GM23338 (cell line): ENCODE data around the gene LENEP. TPM values are rescaled to one million over a fixed set of nuclear protein-coding genes. Genes with fewer than 3 reads are reported as not detected.

Experiments
- ATAC-seq: fragments of 200-7000 bp; cut with Tn5 transposase; 3 replicates; pipeline ENCODE4 v1.9.1; 2020
- DNase-seq: peaks from one replicate; pipeline ENCODE4 v3.0.0-alpha.2; 2015; ENCODE audit warnings: low spot score
- H2AFZ ChIP-seq: fragments of 200-600 bp; sonication (generic); 2 replicates; pipeline ENCODE4 v1.8.0; 2016; ENCODE audit warnings: antibody characterized with exemption, mild to moderate bottlenecking, moderate library complexity
- H3F3A ChIP-seq: fragments of 200-600 bp; sonication (generic); replicated peaks from 2 replicates; pipeline ENCODE4 v1.8.0; 2017; ENCODE audit warnings: antibody characterized with exemption, mixed run types, low read depth
- H3K27ac ChIP-seq: fragments of 200-600 bp; sonication (generic); 2 replicates; pipeline ENCODE4 v1.6.1; 2016; ENCODE audit warnings: low read depth
- H3K27me3 ChIP-seq: fragments of 200-600 bp; sonication (generic); 2 replicates; pipeline ENCODE4 v1.8.0; 2016; ENCODE audit warnings: mild to moderate bottlenecking, mixed run types, moderate library complexity; ENCODE audit not compliant: insufficient read depth
- H3K36me3 ChIP-seq: fragments of 200-600 bp; sonication (generic); 2 replicates; pipeline ENCODE4 v1.8.0; 2016; ENCODE audit warnings: mild to moderate bottlenecking; ENCODE audit not compliant: insufficient read depth
- H3K4me1 ChIP-seq: fragments of 200-600 bp; sonication (generic); 2 replicates; pipeline ENCODE4 v1.8.0; 2016; ENCODE audit warnings: mild to moderate bottlenecking, moderate library complexity; ENCODE audit not compliant: insufficient read depth
- H3K4me2 ChIP-seq: fragments of 200-600 bp; sonication (generic); 2 replicates; pipeline ENCODE4 v1.7.1; 2017; ENCODE audit warnings: mixed run types
- H3K4me3 ChIP-seq: fragments of 200-600 bp; sonication (generic); 2 replicates; pipeline ENCODE4 v1.6.1; 2016; ENCODE audit warnings: mixed run types
- H3K79me2 ChIP-seq: fragments of 200-600 bp; sonication (generic); replicated peaks from 2 replicates; pipeline ENCODE4 v1.8.0; 2017; ENCODE audit warnings: mild to moderate bottlenecking; ENCODE audit not compliant: insufficient read depth
- H3K9me2 ChIP-seq: fragments of 200-600 bp; sonication (generic); 2 replicates; pipeline ENCODE4 v1.8.0; 2017; ENCODE audit not compliant: insufficient read depth
- H4K20me1 ChIP-seq: fragments of 200-600 bp; sonication (generic); replicated peaks from 2 replicates; pipeline ENCODE4 v1.8.0; 2017; ENCODE audit warnings: mild to moderate bottlenecking; ENCODE audit not compliant: insufficient read depth
- H3K27ac Mint-ChIP-seq: 2 replicates; pipeline ENCODE4 v1.8.0; 2020; ENCODE audit warnings: inconsistent platforms, mild to moderate bottlenecking, moderate library complexity, mixed read lengths
- H3K27me3 Mint-ChIP-seq: 3 replicates; pipeline ENCODE4 v1.8.0; 2022; ENCODE audit warnings: low read depth, mild to moderate bottlenecking, moderate library complexity, mixed read lengths, inconsistent platforms; ENCODE audit not compliant: insufficient read depth, poor library complexity
- H3K36me3 Mint-ChIP-seq: 3 replicates; pipeline ENCODE4 v1.8.0; 2021; ENCODE audit warnings: low read depth, mild to moderate bottlenecking, inconsistent platforms, moderate library complexity, mixed read lengths
- H3K4me1 Mint-ChIP-seq: 3 replicates; pipeline ENCODE4 v1.8.0; 2020; ENCODE audit warnings: mild to moderate bottlenecking, inconsistent platforms, mixed read lengths
- H3K4me3 Mint-ChIP-seq: 3 replicates; pipeline ENCODE4 v1.8.0; 2021; ENCODE audit warnings: moderate library complexity, mild to moderate bottlenecking, inconsistent platforms, mixed read lengths
- H3K9me3 Mint-ChIP-seq: 3 replicates; pipeline ENCODE4 v1.8.0; 2020; ENCODE audit warnings: moderate library complexity, mild to moderate bottlenecking, inconsistent platforms, mixed read lengths
- CREB1 ChIP-seq: fragments of 250-450 bp; sonication (Bioruptor Pico); IDR thresholded peaks from 2 replicates; pipeline ENCODE4 v1.5.0; 2020; ENCODE audit warnings: low read depth, mild to moderate bottlenecking, moderate library complexity
- ETS1 ChIP-seq: IDR thresholded peaks from 2 replicates; pipeline ENCODE4 v1.6.1; 2016; ENCODE audit warnings: antibody characterized with exemption
- EZH2 ChIP-seq: fragments of 200-600 bp; sonication (generic); IDR thresholded peaks from one replicate; pipeline ENCODE4 v1.8.0; 2017; ENCODE audit warnings: antibody characterized with exemption, mild to moderate bottlenecking, low read depth; ENCODE audit not compliant: unreplicated experiment
- EZH2phosphoT487 ChIP-seq: fragments of 200-600 bp; sonication (generic); IDR thresholded peaks from one replicate; pipeline ENCODE4 v1.8.1; 2018; ENCODE audit warnings: antibody characterized with exemption; ENCODE audit not compliant: unreplicated experiment
- JUNB ChIP-seq: IDR thresholded peaks from one replicate; pipeline ENCODE4 v1.6.1; 2016; ENCODE audit warnings: antibody characterized with exemption; ENCODE audit not compliant: unreplicated experiment
- NANOG ChIP-seq: IDR thresholded peaks from 2 replicates; pipeline ENCODE4 v1.6.1; 2016; ENCODE audit warnings: antibody characterized with exemption, borderline replicate concordance
- POLR2AphosphoS5 ChIP-seq: IDR thresholded peaks from 2 replicates; pipeline ENCODE4 v1.6.1; 2016; ENCODE audit warnings: antibody characterized with exemption, low read depth
- REST ChIP-seq: IDR thresholded peaks from one replicate; pipeline ENCODE4 v1.6.1; 2018; ENCODE audit warnings: antibody characterized with exemption; ENCODE audit not compliant: unreplicated experiment
- STAT1 ChIP-seq: IDR thresholded peaks from one replicate; pipeline ENCODE4 v1.6.1; 2016; ENCODE audit warnings: antibody characterized with exemption; ENCODE audit not compliant: unreplicated experiment
- ZNF114 ChIP-seq: fragments of 250-450 bp; sonication (Bioruptor Pico); IDR thresholded peaks from 2 replicates; pipeline ENCODE4 v1.5.0; 2020; ENCODE audit warnings: mild to moderate bottlenecking, moderate library complexity
- polyA plus RNA-seq: library from polyadenylated mRNA; unstranded; fragments of >200 nt; fragmentation: Nextera tagmentation; extraction: Ambion mirVana; gene quantifications from 2 replicates; pipeline ENCODE4 v1.2.1, GENCODE V29; 2016
- total RNA-seq: library from RNA; depleted of rRNA; stranded (reverse); fragments of >200 nt; shearing (Covaris generic); gene quantifications from 2 replicates; pipeline ENCODE4 v1.2.3, GENCODE V29; 2014
- TF ChIP-seq, protein P1 (sequence below), 2 experiments: fragments of 200-600 bp in 1 of 2; sonication (generic) in 1 of 2; conservative IDR thresholded peaks; 2 replicates each; pipeline versions ENCODE4 v1.5.1 to v1.6.1; 2016 to 2017; ENCODE audit warnings: antibody characterized with exemption in 2 of 2, low read depth in 2 of 2, mild to moderate bottlenecking in 2 of 2, moderate library complexity in 1 of 2

Gene LENEP
- total and polyA plus RNA-seq, 2 experiments from 2014 or later: 1.6 TPM; not detected in 1

GRCh38 chr1:155017041-155017945 lies 23.9 kb downstream of the LENEP start:
- Histone ChIP-seq H3K79me2 (peaks cover 5% of the 10 kb centered on the region), H3K9me2 (no peaks in the 10 kb centered on the region), H4K20me1 (peaks cover 6% of the 10 kb centered on the region; the same call in 1 of the 2 replicates), H3K27ac (peak overlapping the region; percentile 94), H2AFZ (no peak overlapping the region), H3F3A (0 out of 2 replicates have a peak, but pooled peaks cover 3% of the 10 kb centered on the region), H3K4me3 (peak overlapping the region; percentile 66), H3K36me3 (no peaks in the 10 kb centered on the region), H3K27me3 (no peaks in the 10 kb centered on the region), H3K4me2 (peak overlapping the region; percentile 81), H3K4me1 (peaks cover 31% of the 10 kb centered on the region)
- Mint-ChIP-seq H3K36me3 (peaks cover 34% of the 10 kb centered on the region), H3K4me1 (peaks cover 52% of the 10 kb centered on the region), H3K4me3 (peak overlapping the region; percentile 68), H3K27me3 (peaks cover 26% of the 10 kb centered on the region), H3K9me3 (no peaks in the 10 kb centered on the region), H3K27ac (peak overlapping the region; percentile 98)
- ATAC-seq (peak; percentile 87), DNase-seq (peak; percentile 95)
- TF ChIP-seq CREB1: peak; percentile 3; the same call in 1 of the 2 replicates
- TF ChIP-seq POLR2AphosphoS5: peak; percentile 71
- no peak for TF ChIP-seq JUNB
- TF ChIP-seq, protein P1, sequence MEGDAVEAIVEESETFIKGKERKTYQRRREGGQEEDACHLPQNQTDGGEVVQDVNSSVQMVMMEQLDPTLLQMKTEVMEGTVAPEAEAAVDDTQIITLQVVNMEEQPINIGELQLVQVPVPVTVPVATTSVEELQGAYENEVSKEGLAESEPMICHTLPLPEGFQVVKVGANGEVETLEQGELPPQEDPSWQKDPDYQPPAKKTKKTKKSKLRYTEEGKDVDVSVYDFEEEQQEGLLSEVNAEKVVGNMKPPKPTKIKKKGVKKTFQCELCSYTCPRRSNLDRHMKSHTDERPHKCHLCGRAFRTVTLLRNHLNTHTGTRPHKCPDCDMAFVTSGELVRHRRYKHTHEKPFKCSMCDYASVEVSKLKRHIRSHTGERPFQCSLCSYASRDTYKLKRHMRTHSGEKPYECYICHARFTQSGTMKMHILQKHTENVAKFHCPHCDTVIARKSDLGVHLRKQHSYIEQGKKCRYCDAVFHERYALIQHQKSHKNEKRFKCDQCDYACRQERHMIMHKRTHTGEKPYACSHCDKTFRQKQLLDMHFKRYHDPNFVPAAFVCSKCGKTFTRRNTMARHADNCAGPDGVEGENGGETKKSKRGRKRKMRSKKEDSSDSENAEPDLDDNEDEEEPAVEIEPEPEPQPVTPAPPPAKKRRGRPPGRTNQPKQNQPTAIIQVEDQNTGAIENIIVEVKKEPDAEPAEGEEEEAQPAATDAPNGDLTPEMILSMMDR (conservative IDR thresholded peaks at IDR 0.05; ENCODE audit: low read depth in 2 of 2): peak; percentile 88 to 99

DNA sequence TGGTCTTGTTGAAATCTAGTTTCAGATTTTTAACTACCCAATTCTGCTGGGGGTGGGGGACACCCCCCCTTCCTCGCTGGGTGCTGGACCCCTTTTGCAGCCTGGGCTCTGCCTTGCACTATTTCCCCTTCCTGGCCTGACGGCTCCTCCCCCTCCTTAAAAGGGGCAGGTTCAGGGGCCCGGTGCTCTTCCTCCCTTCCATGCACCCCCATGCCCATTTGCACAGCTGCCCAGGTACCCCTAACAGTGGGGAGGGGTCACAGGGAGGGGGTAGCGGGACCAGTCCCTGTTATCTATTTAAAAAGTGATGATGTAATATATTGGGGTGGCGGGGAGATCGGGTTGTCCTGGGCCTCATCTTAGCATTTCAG lies 24.5 kb downstream of the LENEP start:
- Mint-ChIP-seq H3K27me3 (peaks cover 24% of the 10 kb centered on the region), H3K27ac (no peak overlapping the region), H3K4me1 (peaks cover 45% of the 10 kb centered on the region), H3K36me3 (peaks cover 29% of the 10 kb centered on the region), H3K9me3 (no peaks in the 10 kb centered on the region), H3K4me3 (peak overlapping the region; percentile 65)
- Histone ChIP-seq H3K4me1 (peaks cover 24% of the 10 kb centered on the region), H3K27ac (no peak overlapping the region), H3K9me2 (no peaks in the 10 kb centered on the region), H3K4me2 (peak overlapping the region; percentile 81), H3K4me3 (peak overlapping the region; percentile 66), H3K27me3 (no peaks in the 10 kb centered on the region), H3K79me2 (peaks cover 3% of the 10 kb centered on the region), H2AFZ (no peak overlapping the region), H4K20me1 (peaks cover 6% of the 10 kb centered on the region; the same call in 1 of the 2 replicates), H3K36me3 (no peaks in the 10 kb centered on the region), H3F3A (no peaks in the 10 kb centered on the region)
- DNase-seq: no peak
- ATAC-seq: no peak; the same call in 2 of the 3 replicates
- TF ChIP-seq ETS1 (no peak), JUNB (no peak), NANOG (no peak), EZH2 (no peak), REST (no peak), CREB1 (no peak), ZNF114 (CRISPR knock-in tag) (no peak), EZH2phosphoT487 (no peak), STAT1 (no peak)
